Right kidney (tissue), 1 donor: ENCODE results near the gene IGDCC3.

Experiments
- DNase-seq: peaks from one replicate; pipeline ENCODE4 v3.0.0-alpha.2; 2016

Gene IGDCC3

GRCh38 chr15:65327651-65328393 lies 50.0 kb downstream of the IGDCC3 start:
- DNase-seq = peak; percentile 15

GRCh38 chr15:65326818-65327217 lies 51.0 kb downstream of the IGDCC3 start:
- peak; percentile 2 for DNase-seq

- DNase-seq = peak; percentile 53
These were observed 51.7 kb downstream of the IGDCC3 start for GRCh38 chr15:65326117-65326526.

GRCh38 chr15:65323071-65323511 lies 54.7 kb downstream of the IGDCC3 start:
- DNase-seq = no peak

- peak; percentile 61 for DNase-seq
These were observed 58.9 kb downstream of the IGDCC3 start for GRCh38 chr15:65318870-65319356.

- peak; percentile 60 for DNase-seq
These were observed 65.3 kb downstream of the IGDCC3 start for GRCh38 chr15:65312400-65312916.

- DNase-seq = peak; percentile 31
These were observed 66.0 kb downstream of the IGDCC3 start for GRCh38 chr15:65311760-65312159.

- no peak for DNase-seq
These were observed 67.2 kb downstream of the IGDCC3 start for GRCh38 chr15:65310431-65311137.

GRCh38 chr15:65309882-65310418 lies 67.9 kb downstream of the IGDCC3 start:
- no peak for DNase-seq

GRCh38 chr15:65307978-65308377 lies 69.8 kb downstream of the IGDCC3 start:
- DNase-seq = no peak

- DNase-seq = no peak
These were observed 71.3 kb downstream of the IGDCC3 start for GRCh38 chr15:65306551-65306950.

- DNase-seq = no peak
These were observed 72.0 kb downstream of the IGDCC3 start for GRCh38 chr15:65305776-65306175.

GRCh38 chr15:65305150-65305758 lies 72.5 kb downstream of the IGDCC3 start:
- no peak for DNase-seq

GRCh38 chr15:65304381-65305149 lies 73.2 kb downstream of the IGDCC3 start, which contains the start of gene RNU5B-1:
Gene RNU5B-1, plus strand, starts transcription at chr15:65304677.
- peak; percentile 84 for DNase-seq

GRCh38 chr15:65303687-65304380 lies 74.0 kb downstream of the IGDCC3 start:
- peak; percentile 86 for DNase-seq

GRCh38 chr15:65302061-65302460 lies 75.7 kb downstream of the IGDCC3 start:
- no peak for DNase-seq

GRCh38 chr15:65300924-65301441 lies 76.8 kb downstream of the IGDCC3 start:
- DNase-seq = no peak

- no peak for DNase-seq
These were observed 79.1 kb downstream of the IGDCC3 start for GRCh38 chr15:65298731-65299130.

GRCh38 chr15:65292938-65293518 lies 84.8 kb downstream of the IGDCC3 start:
- DNase-seq = no peak

GRCh38 chr15:65290228-65290627 lies 87.6 kb downstream of the IGDCC3 start:
- DNase-seq = no peak
